GM23248 (cell line): Measurements from ENCODE around the gene RNF32. TPM values are rescaled to one million over a fixed set of nuclear protein-coding genes. Genes with fewer than 3 reads are reported as not detected.

Experiments used
- DNase-seq: peaks from one replicate; pipeline ENCODE4 v3.0.0-alpha.2; 2015
- H2AFZ ChIP-seq: fragments of 200-600 bp; sonication (generic); 2 replicates; pipeline ENCODE4 v1.6.1; 2016; ENCODE audit warnings: antibody characterized with exemption
- H3F3A ChIP-seq: fragments of 200-600 bp; sonication (generic); 2 replicates; pipeline ENCODE4 v1.6.1; 2016; ENCODE audit warnings: mild to moderate bottlenecking, antibody characterized with exemption, mixed run types; ENCODE audit not compliant: insufficient read depth
- H3K27ac ChIP-seq: fragments of 200-600 bp; sonication (generic); 2 replicates; pipeline ENCODE4 v1.5.1; 2016; ENCODE audit warnings: mild to moderate bottlenecking
- H3K27me3 ChIP-seq: fragments of 200-600 bp; sonication (generic); replicated peaks from 2 replicates; pipeline ENCODE4 v1.6.1; 2016; ENCODE audit warnings: mild to moderate bottlenecking; ENCODE audit not compliant: insufficient read depth
- H3K36me3 ChIP-seq: fragments of 200-600 bp; sonication (generic); 2 replicates; pipeline ENCODE4 v1.6.1; 2016; ENCODE audit warnings: low read depth, mild to moderate bottlenecking
- H3K4me1 ChIP-seq: fragments of 200-600 bp; sonication (generic); 2 replicates; pipeline ENCODE4 v1.6.1; 2016; ENCODE audit warnings: mild to moderate bottlenecking; ENCODE audit not compliant: insufficient read depth
- H3K4me2 ChIP-seq: fragments of 200-600 bp; sonication (generic); one replicate; pipeline ENCODE4 v1.6.1; 2016; ENCODE audit warnings: mild to moderate bottlenecking; ENCODE audit not compliant: unreplicated experiment
- H3K4me3 ChIP-seq: fragments of 200-600 bp; sonication (generic); 2 replicates; pipeline ENCODE4 v1.5.1; 2016; ENCODE audit warnings: mild to moderate bottlenecking
- H3K79me2 ChIP-seq: fragments of 200-600 bp; sonication (generic); 2 replicates; pipeline ENCODE4 v1.6.1; 2016; ENCODE audit warnings: mild to moderate bottlenecking; ENCODE audit not compliant: insufficient read depth
- H3K9ac ChIP-seq: fragments of 200-600 bp; sonication (generic); 2 replicates; pipeline ENCODE4 v1.6.1; 2016; ENCODE audit warnings: mild to moderate bottlenecking
- H3K9me2 ChIP-seq: fragments of 200-600 bp; sonication (generic); 2 replicates; pipeline ENCODE4 v1.6.1; 2016; ENCODE audit warnings: mixed run types, mild to moderate bottlenecking, moderate library complexity; ENCODE audit not compliant: insufficient read depth
- H3K9me3 ChIP-seq: fragments of 200-600 bp; sonication (generic); one replicate; pipeline ENCODE4 v1.6.1; 2017; ENCODE audit warnings: low read depth
- H4K20me1 ChIP-seq: fragments of 200-600 bp; sonication (generic); 2 replicates; pipeline ENCODE4 v1.6.0; 2016; ENCODE audit not compliant: insufficient read depth
- EZH2 ChIP-seq: fragments of 200-600 bp; sonication (generic); IDR thresholded peaks from 2 replicates; pipeline ENCODE4 v1.6.1; 2018; ENCODE audit warnings: antibody characterized with exemption, mild to moderate bottlenecking; ENCODE audit not compliant: insufficient read depth, poor library complexity, severe bottlenecking
- EZH2phosphoT487 ChIP-seq: fragments of 200-600 bp; sonication (generic); IDR thresholded peaks from 2 replicates; pipeline ENCODE4 v1.6.1; 2018; ENCODE audit warnings: antibody characterized with exemption, moderate library complexity, mild to moderate bottlenecking, low read depth; ENCODE audit not compliant: insufficient read depth
- WGBS, 2 experiments: methylation state at CpG; one replicate each; pipeline ENCODE4 v1.1.6; 2015 to 2017; ENCODE audit warnings: low lambda C conversion rate in 2 of 2, low coverage in 1 of 2; ENCODE audit errors: missing lambda C conversion rate in 2 of 2; 5-methylcytosine and 5-hydroxymethylcytosine counted together
- in situ Hi-C: fragments of 300-500 bp; cut with MboI; formaldehyde crosslinking; loops from 2 replicates; pipeline ENCODE4 v1.15.0; 2020
- polyA plus RNA-seq: library from polyadenylated mRNA; unstranded; fragments of >200 nt; fragmentation: Nextera tagmentation; extraction: Ambion mirVana; gene quantifications from 2 replicates; pipeline ENCODE4 v1.2.1, GENCODE V29; 2016
- total RNA-seq: library from RNA; depleted of rRNA; stranded (reverse); fragments of >200 nt; shearing (Covaris generic); gene quantifications from 2 replicates; pipeline ENCODE4 v1.2.3, GENCODE V29; 2014; rRNA removed

RNF32 gene
- total RNA-seq = 1.1 TPM in 2 replicates
- 1.8 and 2.4 TPM in 2 replicates for polyA plus RNA-seq

DNA sequence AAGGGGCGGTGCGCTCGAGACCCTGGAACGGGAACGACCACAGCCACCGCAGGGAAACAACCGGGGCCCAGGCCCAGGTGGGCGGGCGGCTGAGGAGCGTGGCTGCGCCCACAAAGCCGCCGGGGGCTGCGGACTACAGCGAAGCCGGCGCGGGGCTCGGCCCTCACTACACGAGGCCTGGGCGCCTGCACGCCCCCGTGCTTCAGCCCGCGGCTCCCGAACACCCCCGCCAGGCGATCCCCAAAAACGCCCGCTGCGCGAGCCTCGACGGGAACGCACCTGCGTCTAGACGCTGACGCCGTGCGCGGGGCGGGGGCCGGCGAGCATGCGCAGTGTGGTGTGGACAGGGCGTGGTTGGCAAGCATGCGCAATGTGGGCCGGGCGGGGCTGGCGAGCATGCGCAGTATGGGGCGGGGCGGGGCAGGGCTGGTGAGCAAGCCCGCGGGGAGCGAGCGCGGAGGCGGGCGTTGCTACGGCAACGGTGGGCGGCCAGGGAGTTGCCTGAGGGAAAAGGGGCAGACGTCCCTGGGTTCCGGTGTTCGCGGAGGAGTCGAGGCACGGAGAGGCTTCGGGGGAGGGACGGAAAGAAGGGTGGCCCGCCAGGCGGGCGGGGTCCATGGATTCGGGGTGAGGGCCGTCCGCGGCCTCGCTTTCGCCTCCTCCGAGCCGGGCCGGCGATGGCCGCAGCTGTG lies at the start of gene RNF32:
TSS of gene RNF32 (plus strand) at position 518 of the 692 bp plus-strand sequence. CDS start 3,104 bp downstream, outside the sequence.
- Histone ChIP-seq H3K4me1 (peaks cover 7% of the 10 kb centered on the region; the same call in 1 of the 2 replicates), H3K9me2 (no peaks in the 10 kb centered on the region), H3K4me3 (peak within 1 kb of the TSS; percentile 86), H3K9me3 (no peaks in the 10 kb centered on the region), H3K36me3 (no peaks in the 10 kb centered on the region), H4K20me1 (no peaks in the 10 kb centered on the region), H3K4me2 (peak within 1 kb of the TSS; percentile 84), H3K9ac (peak within 1 kb of the TSS; percentile 87), H3K27me3 (no peaks in the 10 kb centered on the region), H3K79me2 (peaks cover 19% of the 10 kb centered on the region), H3K27ac (peak within 1 kb of the TSS; percentile 72), H3F3A (no peaks in the 10 kb centered on the region), H2AFZ (peak within 1 kb of the TSS; percentile 97)
- peak; percentile 95 for DNase-seq
- WGBS, 2 experiments = 1 to 2% methylated on average over 51 to 67 of the region's 85 CpGs
- in situ Hi-C loops = no loop called here
- TF ChIP-seq EZH2phosphoT487 (no peak), EZH2 (no peak)

DNA sequence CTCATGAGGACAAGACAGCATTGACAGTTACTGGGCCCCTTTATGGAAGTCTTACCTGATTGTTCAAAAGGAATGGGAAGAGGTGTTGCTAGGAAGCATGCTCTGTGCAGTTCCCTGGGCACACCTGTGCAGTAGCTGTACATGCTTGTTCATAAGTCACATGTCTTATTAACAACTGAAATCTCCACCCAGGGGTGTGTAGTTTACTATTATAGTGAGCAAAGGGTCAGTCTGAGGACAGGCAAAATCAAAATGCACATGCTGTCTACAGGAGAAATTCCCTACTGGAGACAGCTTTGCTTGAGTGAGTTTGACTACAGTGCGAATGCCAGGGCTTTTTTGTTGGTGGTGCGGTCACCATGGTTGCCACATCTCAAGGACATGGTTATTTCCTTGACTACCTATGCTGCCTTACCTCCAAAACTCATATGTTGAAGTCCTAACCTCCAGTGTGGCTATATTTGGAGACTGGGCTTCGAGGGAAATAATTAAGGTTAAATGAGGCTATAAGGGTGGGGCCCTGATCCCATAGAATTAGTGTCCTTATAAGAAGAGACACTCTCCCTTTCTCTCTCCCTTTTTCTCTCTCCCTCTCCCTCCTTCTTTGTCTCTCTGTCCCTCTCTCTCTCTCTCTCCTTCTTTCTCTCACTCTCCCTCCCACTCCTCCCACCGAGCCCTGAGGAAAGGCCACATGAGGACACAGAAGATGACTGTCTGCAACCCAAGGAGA lies 48.3 kb upstream of the RNF32 start:
- Histone ChIP-seq H3K9me3 (no peaks in the 10 kb centered on the region), H3K4me1 (no peaks in the 10 kb centered on the region), H3K9ac (no peak overlapping the region), H3K4me3 (no peak overlapping the region), H3K9me2 (no peaks in the 10 kb centered on the region), H3K27ac (no peak overlapping the region), H3K4me2 (no peak overlapping the region), H3F3A (no peaks in the 10 kb centered on the region), H2AFZ (no peak overlapping the region), H3K36me3 (no peaks in the 10 kb centered on the region), H3K27me3 (no peaks in the 10 kb centered on the region), H3K79me2 (no peaks in the 10 kb centered on the region), H4K20me1 (no peaks in the 10 kb centered on the region)
- TF ChIP-seq EZH2 (no peak), EZH2phosphoT487 (no peak)
- 33 to 37% methylated on average over 4 of the region's 4 CpGs for WGBS, 2 experiments
- DNase-seq = no peak
- in situ Hi-C loops = no loop called here

DNA sequence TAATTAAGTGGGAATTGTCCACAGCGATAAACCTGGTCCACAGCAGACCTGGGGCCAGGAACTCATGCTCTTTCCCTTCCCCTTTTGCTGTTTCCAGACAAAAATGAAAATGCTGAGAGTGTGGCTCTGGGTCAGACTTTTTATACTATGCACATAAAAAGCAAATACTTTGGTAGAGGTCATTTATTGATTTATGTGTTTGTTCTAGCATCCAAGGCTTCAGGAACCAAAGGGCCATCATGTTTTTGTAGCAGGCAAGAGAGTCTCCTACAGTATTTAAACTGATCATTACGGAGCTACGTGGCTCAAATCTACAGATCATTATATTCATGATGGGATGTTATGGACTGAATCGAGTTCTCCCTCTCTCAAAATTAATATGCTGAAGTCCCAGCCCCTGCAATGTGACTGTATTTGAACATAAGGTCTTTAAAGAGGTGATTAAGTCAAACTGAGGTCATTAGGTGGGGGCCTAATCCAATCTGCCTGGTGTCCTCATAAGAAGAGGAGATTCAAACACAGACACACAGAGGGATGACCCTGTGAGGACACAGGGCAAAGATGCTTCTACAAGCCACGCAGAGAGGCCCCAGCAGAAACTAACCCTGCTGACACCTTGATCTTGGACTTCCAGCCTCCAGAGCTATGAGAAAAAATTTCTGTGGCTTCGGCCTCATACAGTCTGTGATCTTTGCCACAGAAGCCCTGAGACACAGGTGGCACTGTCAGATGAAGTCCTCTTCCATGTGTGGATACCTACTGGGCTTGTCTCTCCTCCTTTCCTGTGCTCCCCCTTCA lies 46.1 kb upstream of the RNF32 start:
- no peak overlapping the region for H2AFZ ChIP-seq
- no peaks in the 10 kb centered on the region for H3K79me2 ChIP-seq
- no peak overlapping the region for H3K9ac ChIP-seq
- no peak for DNase-seq
- H3K27me3 ChIP-seq = no peaks in the 10 kb centered on the region
- H3K9me3 ChIP-seq = no peaks in the 10 kb centered on the region
- H3K27ac ChIP-seq = no peak overlapping the region
- in situ Hi-C loops = no loop called here
- 32 to 34% methylated on average over 6 of the region's 6 CpGs for WGBS, 2 experiments
- no peaks in the 10 kb centered on the region for H3K4me1 ChIP-seq
- no peaks in the 10 kb centered on the region for H4K20me1 ChIP-seq
- TF ChIP-seq EZH2phosphoT487 = no peak
- no peak for TF ChIP-seq EZH2
- no peaks in the 10 kb centered on the region for H3K36me3 ChIP-seq
- no peak overlapping the region for H3K4me2 ChIP-seq
- no peaks in the 10 kb centered on the region for H3F3A ChIP-seq
- no peak overlapping the region for H3K4me3 ChIP-seq
- no peaks in the 10 kb centered on the region for H3K9me2 ChIP-seq

DNA sequence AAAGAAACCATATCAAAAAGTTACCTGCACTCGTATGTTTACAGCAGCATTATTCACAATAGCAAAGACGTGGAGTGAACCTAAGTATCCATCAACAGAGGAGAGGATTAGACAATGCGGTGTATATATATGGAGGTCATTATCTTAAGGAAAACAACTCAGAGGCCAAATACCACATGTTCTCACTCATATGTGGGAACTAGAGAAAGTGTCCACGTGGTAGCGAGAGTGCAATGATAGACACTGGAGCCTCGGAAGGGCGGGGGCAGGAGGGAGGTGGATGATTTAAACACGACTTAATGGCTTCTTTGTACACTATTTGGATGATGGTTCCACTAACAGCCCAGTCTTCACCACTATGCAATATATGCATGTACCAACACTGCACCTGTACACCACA lies 40.1 kb upstream of the RNF32 start:
- no peaks in the 10 kb centered on the region for H3K4me1 ChIP-seq
- H3K9me2 ChIP-seq = no peaks in the 10 kb centered on the region
- no peak overlapping the region for H3K4me2 ChIP-seq
- H4K20me1 ChIP-seq = no peaks in the 10 kb centered on the region
- no peak for TF ChIP-seq EZH2phosphoT487
- TF ChIP-seq EZH2 = no peak
- H3K27me3 ChIP-seq = no peaks in the 10 kb centered on the region
- in situ Hi-C loops = no loop called here
- no peak overlapping the region for H3K9ac ChIP-seq
- H3K79me2 ChIP-seq = no peaks in the 10 kb centered on the region
- no peak overlapping the region for H3K4me3 ChIP-seq
- H3F3A ChIP-seq = no peaks in the 10 kb centered on the region
- no peak overlapping the region for H2AFZ ChIP-seq
- H3K9me3 ChIP-seq = no peaks in the 10 kb centered on the region
- DNase-seq = no peak
- WGBS, 2 experiments = 50% methylated on average over 8 of the region's 8 CpGs
- H3K36me3 ChIP-seq = no peaks in the 10 kb centered on the region
- no peak overlapping the region for H3K27ac ChIP-seq
